Prostate gland (tissue), 2 donors: Measurements from ENCODE around the gene TXN2. TPM values are rescaled to one million over a fixed set of nuclear protein-coding genes. Genes with fewer than 3 reads are reported as not detected.
"Not testable (repeated sequence)": the region's sequence is repeated elsewhere in the genome, so short reads cannot be mapped to it uniquely, and the experiment has no call there.

Experiments used
- DNase-seq: peaks from one replicate; pipeline ENCODE4 v3.0.0-alpha.2; 2019; ENCODE audit warnings: low spot score
- H3K27ac ChIP-seq, 2 donors: fragments of 200-600 bp; sonication (generic); 2 replicates each; pipeline ENCODE4 v1.5.1; 2017 to 2019
- H3K27me3 ChIP-seq: fragments of 200-600 bp; sonication (generic); replicated peaks from 2 replicates; pipeline ENCODE4 v1.5.1; 2019; ENCODE audit not compliant: insufficient read depth
- H3K36me3 ChIP-seq, 2 donors: fragments of 200-600 bp; sonication (generic); 1 replicate in 1 of 2; 2 replicates in 1 of 2; pipeline versions ENCODE4 v1.5.1 to v1.8.1; 2017 to 2019
- H3K4me1 ChIP-seq: fragments of 200-600 bp; sonication (generic); replicated peaks from 2 replicates; pipeline ENCODE4 v1.5.1; 2019
- H3K4me3 ChIP-seq, 2 donors: fragments of 200-600 bp; sonication (generic); 2 replicates each; pipeline ENCODE4 v1.5.1; 2017 to 2019
- H3K9me3 ChIP-seq: fragments of 200-600 bp; sonication (generic); 2 replicates; pipeline ENCODE4 v1.5.1; 2017
- POLR2A ChIP-seq: fragments of 450-650 bp; IDR thresholded peaks from one replicate; pipeline ENCODE4 v1.6.1; 2016; ENCODE audit warnings: antibody characterized with exemption, mild to moderate bottlenecking
- POLR2AphosphoS5 ChIP-seq: sonication (generic); formaldehyde crosslinking; IDR thresholded peaks from one replicate; pipeline ENCODE4 v1.6.1; 2017; ENCODE audit warnings: antibody characterized with exemption
- WGBS: methylation state at CpG from one replicate; pipeline ENCODE4 v1.1.5; 2018; 5-methylcytosine and 5-hydroxymethylcytosine counted together
- intact Hi-C: fragments of 100-400 bp; cut with DNase I; formaldehyde crosslinking; loops from one replicate; pipeline ENCODE4 v1.14.2; 2022
- total RNA-seq, 2 donors: library from RNA; depleted of rRNA; stranded (reverse); fragments of >200 nt; gene quantifications; one replicate each; pipeline ENCODE4 v1.1.0, GENCODE V29; 2016
- TF ChIP-seq, protein P1 (sequence below), 4 experiments: fragments of 200-600 bp in 2 of 4; fragments of 450-650 bp in 2 of 4; sonication (generic) in 2 of 4; IDR thresholded peaks; 1 replicate in 3 of 4; 2 replicates in 1 of 4; pipeline ENCODE4 v1.5.1; 2016 to 2019; ENCODE audit warnings: antibody characterized with exemption in 4 of 4, mild to moderate bottlenecking in 2 of 4, moderate library complexity in 2 of 4

Gene TXN2
- total RNA-seq, 2 donors from 2014 or later: 74.3 to 148 TPM

DNA sequence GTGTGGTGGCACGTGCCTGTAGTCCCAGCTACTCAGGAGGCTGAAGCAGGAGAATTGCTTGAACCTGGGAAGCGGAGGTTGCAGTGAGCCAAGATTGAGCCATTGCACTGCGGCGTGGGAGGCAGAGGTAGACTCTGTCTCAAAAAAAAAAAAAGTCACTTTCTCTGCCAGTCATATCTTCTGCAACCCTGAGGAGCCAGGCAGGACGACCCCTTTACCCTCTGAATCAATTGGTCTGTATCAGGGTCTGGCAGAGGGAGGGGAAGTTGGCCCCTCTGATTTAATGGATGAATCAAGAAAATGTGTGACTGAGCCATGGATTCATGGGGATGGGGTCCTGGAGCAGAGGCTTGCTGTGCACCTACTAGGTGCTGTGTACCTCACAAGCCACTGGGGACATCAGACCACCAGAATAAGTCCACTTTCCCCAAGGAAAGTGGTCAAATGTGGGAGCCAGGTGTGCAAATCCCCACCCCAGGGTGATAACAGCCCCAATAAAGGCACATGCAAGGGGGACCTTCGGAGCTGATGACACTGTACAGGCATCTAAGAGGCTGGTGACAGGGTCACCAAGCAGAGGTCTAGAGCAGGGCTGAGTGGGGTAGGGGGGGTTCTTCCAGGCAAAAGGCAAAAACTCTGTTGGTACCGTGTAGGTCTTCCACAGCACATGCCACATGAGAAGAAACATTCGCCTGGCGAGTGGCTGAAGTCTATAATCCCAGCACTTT is 29.0 kb downstream of the TXN2 start:
- peaks cover 17% of the 10 kb centered on the region for H3K4me1 ChIP-seq
- no peak for DNase-seq
- H3K27me3 ChIP-seq: no peaks in the 10 kb centered on the region
- intact Hi-C loops: no loop called here
- no peak overlapping the region for H3K4me3 ChIP-seq
- H3K9me3 ChIP-seq: no peaks in the 10 kb centered on the region
- H3K36me3 ChIP-seq: no peaks in the 10 kb centered on the region
- no peak for TF ChIP-seq POLR2AphosphoS5
- TF ChIP-seq, protein P1, sequence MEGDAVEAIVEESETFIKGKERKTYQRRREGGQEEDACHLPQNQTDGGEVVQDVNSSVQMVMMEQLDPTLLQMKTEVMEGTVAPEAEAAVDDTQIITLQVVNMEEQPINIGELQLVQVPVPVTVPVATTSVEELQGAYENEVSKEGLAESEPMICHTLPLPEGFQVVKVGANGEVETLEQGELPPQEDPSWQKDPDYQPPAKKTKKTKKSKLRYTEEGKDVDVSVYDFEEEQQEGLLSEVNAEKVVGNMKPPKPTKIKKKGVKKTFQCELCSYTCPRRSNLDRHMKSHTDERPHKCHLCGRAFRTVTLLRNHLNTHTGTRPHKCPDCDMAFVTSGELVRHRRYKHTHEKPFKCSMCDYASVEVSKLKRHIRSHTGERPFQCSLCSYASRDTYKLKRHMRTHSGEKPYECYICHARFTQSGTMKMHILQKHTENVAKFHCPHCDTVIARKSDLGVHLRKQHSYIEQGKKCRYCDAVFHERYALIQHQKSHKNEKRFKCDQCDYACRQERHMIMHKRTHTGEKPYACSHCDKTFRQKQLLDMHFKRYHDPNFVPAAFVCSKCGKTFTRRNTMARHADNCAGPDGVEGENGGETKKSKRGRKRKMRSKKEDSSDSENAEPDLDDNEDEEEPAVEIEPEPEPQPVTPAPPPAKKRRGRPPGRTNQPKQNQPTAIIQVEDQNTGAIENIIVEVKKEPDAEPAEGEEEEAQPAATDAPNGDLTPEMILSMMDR (IDR thresholded peaks at IDR 0.05): no peak
- TF ChIP-seq POLR2A: no peak
- H3K27ac ChIP-seq: peak overlapping the region; percentile 96 to 98
- 81% methylated on average over 9 of the region's 9 CpGs for WGBS

DNA sequence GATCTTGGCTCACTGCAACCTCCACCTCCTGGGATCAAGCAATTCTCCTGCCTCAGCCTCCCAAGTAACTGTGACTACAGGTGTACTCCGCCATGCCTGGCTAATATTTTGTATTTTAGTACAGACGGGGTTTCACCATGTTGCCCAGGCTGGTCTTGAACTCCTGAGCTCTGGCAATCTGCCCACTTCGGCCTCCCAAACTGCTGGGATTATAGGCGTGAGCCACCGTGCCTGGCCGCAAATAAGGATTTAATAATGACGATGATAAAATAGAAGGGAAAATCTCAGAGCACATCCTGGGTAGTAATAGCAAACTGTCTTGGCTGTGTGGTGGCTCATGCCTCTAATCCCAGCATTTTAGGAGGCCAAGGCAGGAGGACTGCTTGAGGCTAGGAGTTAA is 30.5 kb downstream of the TXN2 start:
- intact Hi-C loops, DNase-seq, H3K27me3 ChIP-seq, H3K36me3 ChIP-seq, H3K9me3 ChIP-seq, H3K4me3 ChIP-seq: not testable (repeated sequence)
- H3K27ac ChIP-seq: peak overlapping the region; percentile 96 to 98
- H3K4me1 ChIP-seq: peaks cover 17% of the 10 kb centered on the region
- 94% methylated on average over 7 of the region's 7 CpGs for WGBS

DNA sequence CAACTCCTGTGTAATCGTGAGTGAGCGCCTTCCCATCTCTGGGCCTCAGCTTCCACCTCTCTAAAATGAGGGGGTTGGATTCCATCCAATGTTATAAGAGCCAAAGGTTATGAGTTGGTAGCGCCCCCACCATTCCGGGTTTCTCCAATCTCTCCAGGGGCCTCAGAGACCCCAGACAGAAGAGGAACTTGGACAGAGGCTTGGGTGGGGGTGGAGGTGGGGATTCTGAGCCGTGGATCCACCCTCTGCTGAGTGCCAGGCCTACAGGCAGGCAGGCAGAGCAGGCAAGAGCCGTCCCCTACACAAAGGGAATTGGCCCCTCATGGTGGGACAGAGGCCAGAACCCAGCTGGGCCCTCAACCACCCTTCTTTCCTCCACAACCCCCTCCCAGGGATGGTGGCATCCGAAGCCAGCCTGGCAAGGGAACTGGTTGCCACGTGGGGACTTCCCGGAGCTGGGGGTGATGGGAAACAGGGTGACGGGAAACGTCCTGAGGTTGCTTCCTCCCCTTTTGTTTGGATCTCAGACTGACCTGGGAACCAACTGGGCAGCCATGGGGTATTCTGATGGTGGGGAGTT is 31.8 kb downstream of the TXN2 start:
- no peaks in the 10 kb centered on the region for H3K36me3 ChIP-seq
- 68% methylated on average over 11 of the region's 11 CpGs for WGBS
- intact Hi-C loops: loop anchor here (5.0 kb wide), 1 partner anchor 37 kb away; no protein-coding TSS in a partner anchor
- peaks cover 13% of the 10 kb centered on the region for H3K4me1 ChIP-seq
- peak overlapping the region; percentile 80 to 82 for H3K27ac ChIP-seq
- no peaks in the 10 kb centered on the region for H3K27me3 ChIP-seq
- TF ChIP-seq POLR2A (no peak), POLR2AphosphoS5 (no peak)
- TF ChIP-seq, protein P1 (IDR thresholded peaks at IDR 0.05): no peak
- H3K4me3 ChIP-seq: no peak overlapping the region
- no peak for DNase-seq
- no peaks in the 10 kb centered on the region for H3K9me3 ChIP-seq

DNA sequence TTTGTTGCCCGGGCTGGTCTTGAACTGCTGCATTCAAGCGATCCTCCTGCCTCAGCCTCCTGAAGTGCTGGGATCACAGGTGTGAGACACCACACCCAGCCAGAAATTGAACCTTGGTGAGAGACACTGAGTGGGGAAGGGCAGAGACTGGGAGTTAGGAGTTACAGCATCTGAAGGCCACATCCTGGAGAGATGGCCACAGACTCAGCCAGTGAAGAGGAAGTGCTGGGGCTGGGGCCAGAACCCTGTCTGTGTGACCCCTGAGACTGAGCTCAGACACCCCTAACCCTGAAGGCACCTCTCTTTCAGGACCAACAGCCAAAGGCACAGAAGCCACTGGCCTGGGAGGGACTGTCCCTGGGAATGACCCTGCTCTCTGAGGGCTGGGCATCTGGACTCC is 33.8 kb downstream of the TXN2 start:
- 94% methylated on average over 2 of the region's 2 CpGs for WGBS
- no peak for TF ChIP-seq POLR2A
- no peak for TF ChIP-seq POLR2AphosphoS5
- TF ChIP-seq, protein P1 (IDR thresholded peaks at IDR 0.05): no peak
- no peak for DNase-seq
- H3K4me1 ChIP-seq: peaks cover 7% of the 10 kb centered on the region
- H3K36me3 ChIP-seq: no peaks in the 10 kb centered on the region
- H3K4me3 ChIP-seq: no peak overlapping the region
- H3K9me3 ChIP-seq: no peaks in the 10 kb centered on the region
- H3K27ac ChIP-seq: peak overlapping the region in 1 of 2 donors; percentile 82
- H3K27me3 ChIP-seq: no peaks in the 10 kb centered on the region
- intact Hi-C loops: loop anchor here (5.0 kb wide), 1 partner anchor 35 kb away; no protein-coding TSS in a partner anchor

DNA sequence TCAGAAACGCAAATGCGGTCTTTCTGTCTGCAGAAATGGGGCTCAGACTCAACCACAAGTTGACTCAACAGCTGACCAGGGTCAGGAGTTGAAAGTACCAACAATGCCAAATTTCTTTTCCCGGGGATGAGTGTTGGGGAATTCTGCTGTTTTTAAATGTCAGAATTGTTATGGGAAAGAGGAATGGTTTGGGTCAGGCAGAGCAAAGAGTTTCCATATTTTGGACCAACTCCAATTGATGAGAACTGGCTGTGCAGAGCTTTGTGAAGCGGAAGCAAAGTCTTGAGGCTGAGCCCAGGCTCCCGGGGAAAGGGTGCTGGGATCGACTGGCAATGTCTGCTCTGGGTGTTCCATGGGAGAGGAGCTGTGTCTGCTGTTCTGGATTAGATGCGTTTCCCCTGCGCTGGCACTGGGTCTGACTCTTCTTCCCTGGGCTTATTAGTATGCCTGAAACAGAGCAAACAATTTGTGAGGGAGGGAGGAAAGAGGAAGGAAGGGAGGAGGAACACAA is 36.2 kb downstream of the TXN2 start:
- 46% methylated on average over 8 of the region's 8 CpGs for WGBS
- Histone ChIP-seq H3K4me3 (no peak overlapping the region), H3K4me1 (no peaks in the 10 kb centered on the region), H3K27me3 (no peaks in the 10 kb centered on the region), H3K36me3 (no peaks in the 10 kb centered on the region), H3K9me3 (no peaks in the 10 kb centered on the region), H3K27ac (peak overlapping the region; percentile 48 to 49)
- intact Hi-C loops: loop anchor here (5.0 kb wide), 1 partner anchor 33 kb away; no protein-coding TSS in a partner anchor
- TF ChIP-seq POLR2AphosphoS5: peak; percentile 61
- TF ChIP-seq, protein P1 (IDR thresholded peaks at IDR 0.05): no peak
- no peak for DNase-seq
